ENCODE results near the gene NAALADL2. TPM values are rescaled to one million over a fixed set of nuclear protein-coding genes. Genes with fewer than 3 reads are reported as not detected.

NAALADL2 gene
- total and polyA plus RNA-seq, 2 of the 13 experiments (the other 11 are each of a cell fraction or from before 2014, with no cell fraction given) = 0.08 TPM; not detected in 1

GRCh38 chr3:174959556-174960065 is 100.5 kb downstream of the NAALADL2 start:
- DNase-seq (ENCODE audit: low spot score) = no peak
- in situ Hi-C loops (cut with HindIII; ENCODE audit: extremely low pct_ligation_motif_present, low pct_unique_long_range_greater_than_20kb) (no loop called here), intact Hi-C loops (cut with micrococcal nuclease; ENCODE audit: unreplicated experiment) (no loop called here)
- no peak for FAIRE-seq
- H3K9me3 ChIP-seq (ENCODE audit: low read length) = no peaks in the 10 kb centered on the region
- no peaks in the 10 kb centered on the region for H3K4me1 ChIP-seq (ENCODE audit: insufficient read depth, low read length)
- WGBS (ENCODE audit: low lambda C conversion rate) = 13% methylated on average over 4 of the region's 4 CpGs
- no peak for ATAC-seq
- H3K27me3 ChIP-seq (ENCODE audit: control insufficient read depth in 1 of 2, insufficient read depth in 2 of 2, low read length in 2 of 2) = no peaks in the 10 kb centered on the region
- H3K9ac ChIP-seq (ENCODE audit: insufficient read depth, low read depth, low read length) = no peak overlapping the region
- ChIA-PET CTCF (ENCODE audit: low intra/inter-chr PET ratio, low total read pairs) (no interaction called here), POLR2A (no interaction called here)
- H3K27ac ChIP-seq (ENCODE audit: extremely low read length, insufficient read depth, low read length) = no peak overlapping the region
- H4K20me1 ChIP-seq (ENCODE audit: insufficient read depth, low read length) = no peaks in the 10 kb centered on the region
- no TSS peak for BruUV-seq (replicated peaks)
- no peak overlapping the region for H3K4me3 ChIP-seq (replicated peaks in 1 of 3; ENCODE audit: insufficient read depth in 1 of 3, low read depth in 2 of 3, low read length in 3 of 3)
- no peak for TF ChIP-seq ZSCAN5A (CRISPR knock-in tag; IDR thresholded peaks at IDR 0.05; ENCODE audit: borderline replicate concordance)
- TF ChIP-seq ZNF710 (CRISPR knock-in tag; IDR thresholded peaks at IDR 0.05; ENCODE audit: borderline replicate concordance) = no peak
- TF ChIP-seq ZBTB21 (CRISPR knock-in tag; IDR thresholded peaks at IDR 0.05) = no peak
- TF ChIP-seq PRDM4 (CRISPR knock-in tag; IDR thresholded peaks at IDR 0.05; ENCODE audit: borderline replicate concordance) = no peak
- TF ChIP-seq ZNF451 (CRISPR knock-in tag; IDR thresholded peaks at IDR 0.05) = no peak
- no peak for TF ChIP-seq ZNF414 (CRISPR knock-in tag; IDR thresholded peaks at IDR 0.05)
- no peak for TF ChIP-seq BHLHE40 (IDR thresholded peaks at IDR 0.05; ENCODE audit: low read length)
- TF ChIP-seq ZMYM3 (CRISPR knock-in tag; IDR thresholded peaks at IDR 0.05) = no peak
- TF ChIP-seq DRAP1 (CRISPR knock-in tag; IDR thresholded peaks at IDR 0.05) = no peak
- no peak for TF ChIP-seq ZNF562 (CRISPR knock-in tag; IDR thresholded peaks at IDR 0.05; ENCODE audit: borderline replicate concordance)
- TF ChIP-seq HNRNPUL1 (IDR thresholded peaks at IDR 0.05; ENCODE audit: low read depth, low read length) = no peak
- no peak overlapping the region for H3K4me2 ChIP-seq (ENCODE audit: low read depth, low read length)
- H2AFZ ChIP-seq (ENCODE audit: low read length) = no peak overlapping the region
- no peaks in the 10 kb centered on the region for H3K79me2 ChIP-seq (ENCODE audit: insufficient read depth, low read length)
- H3K36me3 ChIP-seq (replicated peaks in 1 of 2; ENCODE audit: control insufficient read depth in 1 of 2, insufficient read depth in 2 of 2, low read length in 2 of 2) = no peaks in the 10 kb centered on the region
